SU-DHL-6 (cell line): Measurements from ENCODE around the gene SH2D5.

Experiments
- CTCF ChIP-seq: fragments of 200-600 bp; sonication (generic); IDR thresholded peaks from one replicate; pipeline ENCODE4 v1.5.1; 2017; ENCODE audit warnings: antibody characterized with exemption, mild to moderate bottlenecking, low read length, moderate library complexity; ENCODE audit not compliant: insufficient read depth, poor library complexity, severe bottlenecking
- EZH2phosphoT487 ChIP-seq: fragments of 200-600 bp; sonication (generic), shearing (Covaris generic); conservative IDR thresholded peaks from 2 replicates; pipeline ENCODE4 v1.6.1; 2018; ENCODE audit warnings: mild to moderate bottlenecking, antibody characterized with exemption, low read length, moderate library complexity, mixed read lengths

GRCh38 chr1:20696397-20697333 is 35.8 kb downstream of the SH2D5 start:
- TF ChIP-seq CTCF (peak; percentile 70), EZH2phosphoT487 (no peak)
